T-helper 1 cell treated with Interleukin-12 subunit alpha and Interleukin-12 subunit beta and Interleukin-4 antibody, amounts not matched to agents 30 μg/mL and 1 μg/mL, for 36 hours (primary cell): ENCODE results near the gene STARD5.

ENCODE experiments used
- H3K27ac Mint-ChIP-seq: one replicate; pipeline ENCODE4 v1.8.0; 2021; ENCODE audit warnings: mild to moderate bottlenecking, mixed read lengths
- H3K27me3 Mint-ChIP-seq: one replicate; pipeline ENCODE4 v1.8.0; 2021; ENCODE audit warnings: low read depth, mixed read lengths
- H3K36me3 Mint-ChIP-seq: one replicate; pipeline ENCODE4 v1.8.0; 2021; ENCODE audit warnings: low read depth, mixed read lengths
- H3K4me1 Mint-ChIP-seq: one replicate; pipeline ENCODE4 v1.8.0; 2021; ENCODE audit warnings: low read depth, mixed read lengths
- H3K4me3 Mint-ChIP-seq: one replicate; pipeline ENCODE4 v1.8.0; 2021; ENCODE audit warnings: mild to moderate bottlenecking, moderate library complexity, mixed read lengths
- H3K9me3 Mint-ChIP-seq: one replicate; pipeline ENCODE4 v1.8.0; 2021; ENCODE audit warnings: mixed read lengths

STARD5 gene

DNA sequence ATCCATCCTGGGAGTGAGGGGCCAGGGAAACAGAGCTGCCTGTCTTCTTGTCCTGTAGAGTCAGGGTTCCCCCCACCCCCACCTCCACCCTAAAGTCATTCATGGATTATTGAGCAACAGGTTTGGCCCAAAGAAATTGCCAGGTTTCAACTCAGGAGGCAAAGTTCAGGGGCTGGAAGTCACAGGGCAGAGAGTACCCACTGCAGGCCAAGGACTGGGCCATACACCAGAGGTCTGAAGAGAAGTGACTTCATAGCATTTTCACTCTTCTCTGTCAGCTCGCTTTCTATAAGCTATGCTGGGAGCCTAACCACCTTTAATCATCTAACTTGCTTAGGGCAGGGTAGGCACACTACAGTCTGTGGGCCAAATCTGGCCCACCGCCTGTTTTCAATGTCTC, 50.1 kb downstream of the STARD5 start:
- H3K4me1 Mint-ChIP-seq = peaks cover 30% of the 10 kb centered on the region
- no peak overlapping the region for H3K27ac Mint-ChIP-seq
- H3K9me3 Mint-ChIP-seq = peaks cover 21% of the 10 kb centered on the region
- H3K4me3 Mint-ChIP-seq = no peak overlapping the region
- H3K36me3 Mint-ChIP-seq = peaks cover 12% of the 10 kb centered on the region
- H3K27me3 Mint-ChIP-seq = no peaks in the 10 kb centered on the region

DNA sequence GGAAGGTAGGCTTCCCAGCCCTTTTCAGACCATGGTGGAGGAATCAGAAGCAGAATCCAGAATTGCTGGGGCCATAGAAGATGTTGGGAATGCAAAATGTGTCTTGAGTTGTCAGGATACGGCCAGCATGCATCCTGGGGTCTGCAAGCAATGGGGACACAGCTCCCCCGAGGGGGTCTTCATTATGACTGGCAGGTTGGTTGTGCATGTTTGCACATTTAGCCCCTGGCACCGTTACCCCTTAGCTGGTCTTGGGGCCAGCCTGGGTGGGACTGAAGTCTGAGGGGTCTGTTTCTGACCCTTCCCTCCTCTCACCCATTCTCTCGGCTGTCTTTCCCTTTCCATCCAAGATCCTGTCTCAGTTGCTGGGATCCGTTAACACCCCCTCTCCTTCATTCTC, 50.7 kb downstream of the STARD5 start:
- Mint-ChIP-seq H3K27me3 (no peaks in the 10 kb centered on the region), H3K4me3 (no peak overlapping the region), H3K27ac (no peak overlapping the region), H3K4me1 (peaks cover 32% of the 10 kb centered on the region), H3K36me3 (peaks cover 11% of the 10 kb centered on the region), H3K9me3 (peaks cover 14% of the 10 kb centered on the region)

DNA sequence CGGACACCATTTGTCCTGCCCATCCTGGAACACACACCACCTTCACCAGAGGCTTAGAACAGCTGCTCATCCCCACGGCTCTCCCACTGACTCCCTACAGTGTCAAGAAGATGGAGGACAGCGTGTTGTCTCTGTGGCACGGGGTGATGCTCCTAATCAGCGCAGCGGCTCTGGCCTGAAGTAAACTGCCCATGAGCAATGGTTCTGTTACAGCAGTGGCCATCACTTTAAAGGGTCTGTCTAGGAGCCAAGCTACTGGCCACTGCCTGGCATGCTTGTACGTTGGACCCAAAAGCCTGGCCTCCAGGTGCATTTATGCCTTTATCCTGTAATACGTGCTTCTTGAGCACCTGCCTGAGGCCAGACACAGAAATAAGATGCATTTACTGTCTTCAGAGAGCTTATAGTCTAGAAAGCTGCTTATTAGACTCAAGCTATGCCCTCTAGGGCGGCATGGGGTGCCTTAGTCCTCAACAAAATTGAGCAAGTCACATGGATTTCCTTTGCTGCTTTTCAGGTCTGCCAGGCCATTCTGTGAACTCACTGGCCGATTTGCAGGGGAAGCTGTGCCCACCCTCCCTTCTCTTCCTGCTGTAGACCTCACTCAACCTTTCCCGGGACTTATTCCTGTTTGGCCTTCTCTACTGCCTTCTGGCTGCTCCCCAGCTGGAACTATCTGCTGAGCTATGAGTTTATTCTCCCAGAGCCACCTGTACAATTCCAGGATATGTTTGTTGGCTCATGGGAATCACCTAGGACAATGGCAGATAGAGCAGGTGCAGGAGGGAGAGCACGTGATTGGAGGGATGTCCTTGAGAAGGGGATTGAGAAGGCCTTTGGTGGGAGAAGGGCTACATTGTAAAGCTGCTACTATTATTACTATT, 51.9 kb downstream of the STARD5 start:
- Mint-ChIP-seq H3K4me3 (no peak overlapping the region), H3K27me3 (no peaks in the 10 kb centered on the region), H3K27ac (no peak overlapping the region), H3K36me3 (peaks cover 3% of the 10 kb centered on the region), H3K9me3 (peaks cover 5% of the 10 kb centered on the region), H3K4me1 (peaks cover 32% of the 10 kb centered on the region)

DNA sequence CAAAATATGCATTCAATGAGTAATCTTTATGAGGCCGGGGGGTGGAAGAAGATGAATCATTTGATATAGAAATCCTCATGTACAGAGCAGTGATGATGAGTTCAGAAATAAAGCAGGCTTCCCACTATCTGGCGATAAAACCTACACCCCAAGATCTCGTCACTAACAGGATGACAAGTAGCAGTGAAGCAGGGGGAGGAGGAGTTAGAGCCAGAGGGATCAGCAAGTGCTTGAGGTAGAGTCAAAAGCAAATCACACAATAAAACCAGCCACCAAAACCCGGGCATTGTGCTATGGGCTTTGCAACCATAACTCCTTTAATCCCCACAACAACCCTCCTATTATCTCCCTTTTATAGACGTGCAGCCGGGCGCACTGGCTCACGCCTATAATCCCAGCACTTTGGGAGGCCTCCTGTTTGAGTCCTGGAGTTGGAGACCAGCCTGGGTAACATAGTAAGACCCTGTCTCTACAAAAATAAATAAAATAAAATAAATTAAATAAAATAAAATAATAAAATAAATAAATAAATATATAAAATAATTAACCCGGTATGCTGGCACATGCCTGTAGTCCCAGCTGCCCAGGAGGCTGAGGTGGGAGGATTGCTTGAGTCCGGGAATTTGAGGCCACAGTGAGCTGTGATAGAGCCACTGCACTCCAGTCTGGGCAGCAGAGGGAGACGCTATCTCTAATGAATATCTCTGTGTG, 53.0 kb downstream of the STARD5 start:
- H3K4me1 Mint-ChIP-seq = peaks cover 39% of the 10 kb centered on the region
- no peaks in the 10 kb centered on the region for H3K27me3 Mint-ChIP-seq
- no peak overlapping the region for H3K27ac Mint-ChIP-seq
- no peaks in the 10 kb centered on the region for H3K9me3 Mint-ChIP-seq
- H3K36me3 Mint-ChIP-seq = no peaks in the 10 kb centered on the region
- no peak overlapping the region for H3K4me3 Mint-ChIP-seq

DNA sequence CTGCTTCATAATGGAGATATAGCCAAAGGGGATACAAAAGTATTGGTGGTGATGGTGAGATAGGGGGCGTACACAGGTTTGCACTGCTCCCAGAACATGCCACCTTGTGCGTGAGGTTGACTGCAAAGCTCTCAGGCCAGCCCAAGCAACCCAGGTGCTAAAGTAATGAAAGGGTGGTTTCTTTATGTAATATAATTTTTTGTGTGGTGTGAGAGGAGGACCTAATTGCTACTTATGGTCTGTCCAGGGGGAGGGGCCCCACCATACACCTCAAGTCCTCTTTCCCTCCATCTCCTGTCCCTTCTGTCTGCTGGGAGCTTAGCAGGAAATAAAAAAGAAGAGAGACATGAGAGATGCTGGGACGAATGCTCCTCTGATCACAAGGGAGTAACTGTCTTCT, 53.8 kb downstream of the STARD5 start:
- Mint-ChIP-seq H3K9me3 (no peaks in the 10 kb centered on the region), H3K4me3 (no peak overlapping the region), H3K27ac (no peak overlapping the region), H3K27me3 (peaks cover 4% of the 10 kb centered on the region), H3K36me3 (no peaks in the 10 kb centered on the region), H3K4me1 (peaks cover 39% of the 10 kb centered on the region)

DNA sequence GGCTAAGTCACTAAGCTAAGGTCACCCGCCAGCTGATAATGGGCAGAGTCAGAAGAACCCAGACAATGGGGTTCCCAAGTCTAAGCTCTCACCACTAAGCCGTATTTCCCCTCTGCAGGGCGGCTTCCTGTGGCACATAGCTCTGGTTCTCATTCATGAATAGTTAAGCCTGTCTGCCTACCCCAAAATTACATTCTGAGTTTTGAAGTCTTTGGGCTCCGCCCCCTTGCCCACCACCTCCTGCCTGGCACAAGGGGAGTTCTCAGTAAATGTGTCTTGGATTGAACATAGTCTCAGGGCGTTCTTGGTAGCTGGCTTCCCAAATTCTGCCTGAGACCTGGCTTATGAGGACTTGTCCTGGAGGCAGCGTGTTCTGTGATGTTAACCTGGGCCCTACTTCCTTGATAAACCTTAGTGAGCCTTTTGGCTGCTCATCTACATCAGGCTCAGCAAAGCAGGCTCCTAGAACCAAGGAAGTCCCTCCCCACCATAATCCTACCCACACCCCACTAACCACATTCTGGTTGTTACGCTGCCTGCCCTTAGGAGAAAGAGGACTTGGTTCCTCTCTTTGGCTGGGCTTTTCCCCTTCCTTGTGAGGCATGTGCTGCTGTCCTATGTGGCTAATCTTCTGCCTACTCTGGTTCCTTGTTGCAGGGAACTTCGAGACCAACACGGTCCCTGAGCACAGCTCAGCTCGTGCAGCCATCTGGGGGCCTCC, 54.9 kb downstream of the STARD5 start:
- peaks cover 14% of the 10 kb centered on the region for H3K27me3 Mint-ChIP-seq
- H3K36me3 Mint-ChIP-seq = no peaks in the 10 kb centered on the region
- H3K9me3 Mint-ChIP-seq = no peaks in the 10 kb centered on the region
- H3K27ac Mint-ChIP-seq = no peak overlapping the region
- H3K4me3 Mint-ChIP-seq = no peak overlapping the region
- peaks cover 34% of the 10 kb centered on the region for H3K4me1 Mint-ChIP-seq

DNA sequence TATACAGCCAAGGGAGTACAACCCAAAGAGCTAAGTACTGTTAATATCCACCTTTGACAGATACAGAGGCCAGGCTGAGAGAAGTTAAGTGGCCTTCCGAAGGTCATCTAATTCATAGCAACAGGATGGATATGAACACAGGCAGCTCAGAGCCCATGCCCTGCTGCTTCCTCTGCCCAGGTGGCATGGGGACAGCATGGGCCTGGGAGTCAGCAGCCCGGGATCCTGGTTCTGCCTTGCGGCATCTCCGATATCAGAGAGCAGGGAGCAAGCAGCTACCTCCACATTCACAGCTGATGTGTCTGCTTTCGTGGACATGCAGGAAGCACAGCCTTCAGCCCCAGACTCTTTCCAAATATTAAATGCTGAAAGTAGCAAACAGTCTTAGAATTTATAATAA, 55.6 kb downstream of the STARD5 start:
- Mint-ChIP-seq H3K36me3 (no peaks in the 10 kb centered on the region), H3K27me3 (peaks cover 14% of the 10 kb centered on the region), H3K4me1 (peaks cover 34% of the 10 kb centered on the region), H3K27ac (no peak overlapping the region), H3K9me3 (no peaks in the 10 kb centered on the region), H3K4me3 (no peak overlapping the region)

DNA sequence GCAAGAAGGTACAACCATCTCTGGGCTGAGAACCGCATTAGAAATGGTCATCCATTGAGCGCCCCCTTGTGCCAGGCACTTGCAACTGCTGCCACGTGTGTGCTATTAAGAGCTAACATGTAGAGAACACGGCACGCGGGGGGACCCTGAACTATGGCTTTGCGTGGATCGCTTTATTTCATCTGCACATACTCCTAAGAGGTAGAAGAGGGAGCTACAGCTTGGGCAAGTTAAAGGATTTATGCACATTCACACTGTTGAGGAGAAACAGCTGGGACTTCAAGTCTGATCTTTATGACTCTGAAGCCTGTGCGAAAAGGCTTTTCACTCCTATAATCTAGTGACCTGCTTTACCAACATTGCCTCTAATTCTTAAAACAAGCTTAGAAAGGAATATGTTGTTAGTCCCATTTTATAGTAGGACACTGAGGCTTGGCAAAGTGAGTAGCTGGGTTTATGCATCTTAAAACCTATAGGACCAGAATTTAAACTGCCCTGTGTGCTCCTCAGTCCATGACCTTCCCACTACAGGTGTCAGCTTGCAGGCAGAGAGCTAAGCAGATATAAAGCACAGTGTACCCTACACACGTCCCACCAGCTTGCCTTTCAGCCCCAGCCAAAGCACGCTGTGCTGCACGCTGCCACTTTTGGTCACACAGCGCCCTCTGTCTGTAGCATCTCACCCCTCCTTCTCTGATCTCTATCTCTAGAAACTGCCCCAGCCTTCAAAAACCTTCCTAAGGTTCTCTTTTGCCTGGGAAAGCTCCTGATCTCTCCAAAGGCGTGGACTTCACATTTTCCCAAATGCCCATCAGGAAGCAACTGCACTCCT, 57.8 kb downstream of the STARD5 start:
- H3K27ac Mint-ChIP-seq = peak overlapping the region; percentile 47
- H3K4me3 Mint-ChIP-seq = peak overlapping the region; percentile 70
- peaks cover 14% of the 10 kb centered on the region for H3K27me3 Mint-ChIP-seq
- no peaks in the 10 kb centered on the region for H3K36me3 Mint-ChIP-seq
- H3K9me3 Mint-ChIP-seq = no peaks in the 10 kb centered on the region
- peaks cover 34% of the 10 kb centered on the region for H3K4me1 Mint-ChIP-seq

DNA sequence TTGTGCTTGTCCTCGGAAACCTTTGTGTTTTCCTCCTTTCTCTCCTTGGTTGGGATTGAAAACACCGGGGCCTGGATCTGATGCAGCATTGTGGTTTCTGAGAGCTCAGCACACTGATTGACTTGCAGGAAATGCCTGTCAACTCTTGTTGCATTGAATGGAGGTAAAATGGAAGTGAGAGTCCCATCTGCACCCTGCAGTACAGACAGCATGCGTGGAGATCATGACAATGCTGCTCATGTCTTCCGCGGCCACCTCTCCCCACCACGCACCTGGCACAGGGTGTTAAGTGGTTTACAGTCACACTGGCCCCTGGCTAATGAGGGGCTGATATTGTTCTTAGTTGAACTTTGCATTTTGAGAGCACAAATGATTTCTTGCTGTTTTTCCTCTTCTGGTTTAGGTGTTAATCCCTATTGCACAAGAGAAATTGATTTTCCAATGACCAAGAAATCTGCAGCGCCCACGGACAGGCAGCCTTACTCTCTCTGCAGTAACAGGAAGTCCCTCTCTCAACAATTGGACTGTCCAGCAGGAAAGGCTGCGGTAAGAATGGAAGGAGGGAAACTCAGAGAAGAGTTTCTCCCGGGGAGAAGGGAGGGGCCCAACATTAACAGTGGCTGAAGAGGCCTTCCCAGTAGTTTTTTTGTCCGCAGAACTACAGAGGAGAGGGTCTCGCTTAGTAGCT, 58.5 kb downstream of the STARD5 start:
- H3K36me3 Mint-ChIP-seq = no peaks in the 10 kb centered on the region
- H3K27ac Mint-ChIP-seq = no peak overlapping the region
- H3K27me3 Mint-ChIP-seq = peaks cover 14% of the 10 kb centered on the region
- H3K4me3 Mint-ChIP-seq = no peak overlapping the region
- H3K9me3 Mint-ChIP-seq = no peaks in the 10 kb centered on the region
- H3K4me1 Mint-ChIP-seq = peaks cover 32% of the 10 kb centered on the region

DNA sequence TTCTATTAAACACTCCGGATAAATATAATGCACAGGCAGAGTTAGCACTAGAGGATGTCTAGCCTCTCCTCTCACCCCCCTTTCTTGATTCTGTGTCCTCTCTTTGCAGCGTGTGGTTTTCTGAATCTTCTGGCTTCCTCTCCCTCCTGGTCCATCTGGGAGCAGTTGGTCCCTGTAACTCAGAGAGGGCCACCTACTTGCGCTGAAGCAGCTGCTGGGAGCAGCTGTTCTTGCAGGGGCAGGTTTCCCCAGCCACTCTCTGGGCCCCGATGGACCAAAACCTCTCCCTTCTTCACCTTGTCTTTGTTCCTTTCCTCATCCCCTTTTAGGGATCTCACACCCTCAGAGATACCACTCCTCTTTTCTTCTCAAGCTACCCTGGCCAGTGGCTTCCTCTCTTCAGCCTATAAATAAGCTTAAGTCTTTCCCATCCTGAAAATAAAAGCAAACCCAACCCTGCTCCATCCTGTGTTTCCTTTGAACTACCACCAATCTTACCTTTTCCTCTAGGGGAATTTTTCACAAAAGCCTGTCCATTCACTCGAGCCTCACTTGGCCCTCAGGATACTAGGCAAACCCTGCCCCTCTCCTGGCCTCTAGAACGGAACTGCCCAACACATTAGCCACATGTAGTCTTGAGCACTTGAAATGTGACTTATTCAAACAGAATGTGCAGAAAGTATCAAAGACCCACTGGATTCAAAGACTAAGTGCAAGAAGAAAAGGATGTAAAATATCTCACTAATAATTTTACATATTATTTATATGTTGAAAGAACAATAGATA, 59.7 kb downstream of the STARD5 start:
- H3K36me3 Mint-ChIP-seq = no peaks in the 10 kb centered on the region
- H3K27ac Mint-ChIP-seq = no peak overlapping the region
- H3K9me3 Mint-ChIP-seq = no peaks in the 10 kb centered on the region
- H3K27me3 Mint-ChIP-seq = peaks cover 14% of the 10 kb centered on the region
- peaks cover 28% of the 10 kb centered on the region for H3K4me1 Mint-ChIP-seq
- H3K4me3 Mint-ChIP-seq = no peak overlapping the region

DNA sequence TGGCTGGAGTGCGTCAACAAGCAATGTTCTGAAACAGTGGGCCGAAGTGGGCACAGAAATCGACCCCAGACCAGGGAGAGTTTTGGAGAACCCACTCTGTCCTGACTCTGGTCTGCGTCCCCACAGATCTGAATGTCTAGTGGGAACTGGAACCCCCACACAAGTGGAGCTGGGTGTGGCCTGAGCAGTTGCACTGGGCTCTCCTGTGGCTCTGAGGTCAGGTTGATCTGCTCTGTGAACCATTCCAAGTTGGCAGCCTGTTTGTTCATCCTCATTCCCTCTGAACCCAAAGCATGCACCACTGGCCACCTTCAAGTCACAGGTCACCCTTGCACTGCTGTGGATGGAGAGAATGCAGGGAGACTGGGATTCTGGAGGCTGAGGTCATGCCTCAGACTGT, 60.5 kb downstream of the STARD5 start:
- Mint-ChIP-seq H3K4me3 (no peak overlapping the region), H3K27ac (no peak overlapping the region), H3K9me3 (no peaks in the 10 kb centered on the region), H3K27me3 (peaks cover 14% of the 10 kb centered on the region), H3K4me1 (peaks cover 23% of the 10 kb centered on the region), H3K36me3 (no peaks in the 10 kb centered on the region)

DNA sequence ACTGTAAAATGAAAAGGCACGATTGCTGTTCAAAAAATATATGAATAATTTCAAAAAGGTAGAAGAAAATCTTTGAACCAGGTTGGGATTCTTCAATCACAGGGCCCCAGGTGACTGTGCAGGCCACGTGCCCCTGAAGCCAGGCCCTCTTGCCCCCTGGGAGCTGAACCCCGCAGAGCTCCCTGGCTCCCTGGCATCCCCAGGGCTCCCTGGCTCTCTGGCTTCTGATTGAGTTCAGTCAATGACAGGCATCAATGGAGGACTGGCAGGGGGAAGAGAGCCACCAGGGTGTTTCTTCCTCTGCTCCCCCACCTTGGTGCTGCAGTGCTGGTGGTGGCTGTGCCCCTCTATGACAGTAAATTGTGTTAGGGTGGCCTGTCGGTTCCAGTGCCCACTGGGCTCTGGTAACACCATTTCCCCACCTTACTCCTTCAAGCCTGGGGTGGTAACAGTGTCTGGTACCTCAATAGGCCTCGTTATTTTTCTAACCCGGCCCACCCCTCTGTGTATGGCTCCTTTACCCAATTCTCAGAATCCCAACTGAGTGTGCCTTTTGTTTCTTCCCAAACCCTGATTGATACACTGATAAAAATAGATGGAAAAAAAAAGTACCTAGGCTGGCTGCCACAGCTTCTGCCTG, 62.6 kb downstream of the STARD5 start:
- H3K9me3 Mint-ChIP-seq = no peaks in the 10 kb centered on the region
- H3K4me3 Mint-ChIP-seq = no peak overlapping the region
- peaks cover 14% of the 10 kb centered on the region for H3K27me3 Mint-ChIP-seq
- H3K27ac Mint-ChIP-seq = no peak overlapping the region
- H3K36me3 Mint-ChIP-seq = no peaks in the 10 kb centered on the region
- H3K4me1 Mint-ChIP-seq = peaks cover 16% of the 10 kb centered on the region
